Measurements from ENCODE around the gene PPIL4.

Gene PPIL4

GRCh38 chr6:149468179-149468578 is 77.7 kb downstream of the PPIL4 start:
- Histone ChIP-seq H3K23ac (ENCODE audit: low read length in 2 of 2) (no peak overlapping the region), H3K36me3 (ENCODE audit: control insufficient read depth in 1 of 2, insufficient read depth in 2 of 2, low read depth in 1 of 2, low read length in 2 of 2) (no peaks in the 10 kb centered on the region), H3K4me2 (ENCODE audit: low read length, poor library complexity, severe bottlenecking) (no peak overlapping the region), H2BK15ac (ENCODE audit: low read depth, poor library complexity, severe bottlenecking) (no peak overlapping the region), H3K14ac (ENCODE audit: low read length in 2 of 2) (no peak overlapping the region), H4K91ac (ENCODE audit: low read length) (no peak overlapping the region), H2BK12ac (ENCODE audit: low read length in 2 of 2) (peak overlapping the region in 1 of 2 experiments; percentile 35), H2BK5ac (ENCODE audit: low read depth, low read length, poor library complexity, severe bottlenecking) (no peak overlapping the region), H3K79me1 (replicated peaks; ENCODE audit: low read length, poor library complexity, severe bottlenecking) (no peaks in the 10 kb centered on the region), H4K8ac (ENCODE audit: low read length) (peak overlapping the region; percentile 22), H2BK120ac (ENCODE audit: low read depth, low read length) (no peak overlapping the region), H3K4me3 (ENCODE audit: insufficient read depth in 1 of 2, low read depth in 1 of 2, low read length in 2 of 2) (no peak overlapping the region), H3K27ac (ENCODE audit: low read length, poor library complexity, severe bottlenecking) (no peak overlapping the region), H2AFZ (ENCODE audit: low read depth, low read length) (no peak overlapping the region), H3K4ac (ENCODE audit: low read depth in 1 of 2, low read length in 2 of 2) (no peak overlapping the region), H3K9ac (ENCODE audit: low read length) (no peak overlapping the region), H3K4me1 (ENCODE audit: control insufficient read depth, insufficient read depth, low read depth, low read length) (no peaks in the 10 kb centered on the region), H2AK5ac (ENCODE audit: low read length, severe bottlenecking) (no peak overlapping the region), H3K18ac (ENCODE audit: low read depth in 1 of 2, low read length in 2 of 2) (peak overlapping the region; percentile 28 to 67), H3K9me3 (ENCODE audit: control insufficient read depth, low read length) (no peaks in the 10 kb centered on the region), H3K27me3 (ENCODE audit: control insufficient read depth in 1 of 2, insufficient read depth in 1 of 2, low read length in 2 of 2) (peaks cover 8 to 45% of the 10 kb centered on the region in 2 experiments)
- DNase-seq, result no peak
- WGBS, result 86% methylated on average over 2 of the region's 2 CpGs

- no peak overlapping the region for H3K18ac ChIP-seq (ENCODE audit: low read depth in 1 of 2, low read length in 2 of 2)
- DNase-seq, result no peak
- no peak overlapping the region for H2BK120ac ChIP-seq (ENCODE audit: low read depth, low read length)
- WGBS, result 78% methylated on average over 4 of the region's 4 CpGs
- H2BK15ac ChIP-seq (ENCODE audit: low read depth, poor library complexity, severe bottlenecking), result no peak overlapping the region
- no peaks in the 10 kb centered on the region for H3K4me1 ChIP-seq (ENCODE audit: control insufficient read depth, insufficient read depth, low read depth, low read length)
- no peak overlapping the region for H4K91ac ChIP-seq (ENCODE audit: low read length)
- no peak overlapping the region for H3K4ac ChIP-seq (ENCODE audit: low read depth in 1 of 2, low read length in 2 of 2)
- no peak overlapping the region for H3K23ac ChIP-seq (ENCODE audit: low read length in 2 of 2)
- no peak overlapping the region for H3K4me2 ChIP-seq (ENCODE audit: low read length, poor library complexity, severe bottlenecking)
- no peak overlapping the region for H3K4me3 ChIP-seq (ENCODE audit: insufficient read depth in 1 of 2, low read depth in 1 of 2, low read length in 2 of 2)
- no peak overlapping the region for H3K27ac ChIP-seq (ENCODE audit: low read length, poor library complexity, severe bottlenecking)
- H2AFZ ChIP-seq (ENCODE audit: low read depth, low read length), result no peak overlapping the region
- H3K14ac ChIP-seq (ENCODE audit: low read length in 2 of 2), result no peak overlapping the region
- no peaks in the 10 kb centered on the region for H3K36me3 ChIP-seq (ENCODE audit: control insufficient read depth in 1 of 2, insufficient read depth in 2 of 2, low read depth in 1 of 2, low read length in 2 of 2)
- H3K9ac ChIP-seq (ENCODE audit: low read length), result no peak overlapping the region
- no peak overlapping the region for H2BK5ac ChIP-seq (ENCODE audit: low read depth, low read length, poor library complexity, severe bottlenecking)
- no peak overlapping the region for H2AK5ac ChIP-seq (ENCODE audit: low read length, severe bottlenecking)
- H2BK12ac ChIP-seq (ENCODE audit: low read length in 2 of 2), result no peak overlapping the region
- peaks cover 8 to 38% of the 10 kb centered on the region in 2 experiments for H3K27me3 ChIP-seq (ENCODE audit: control insufficient read depth in 1 of 2, insufficient read depth in 1 of 2, low read length in 2 of 2)
- H3K9me3 ChIP-seq (ENCODE audit: control insufficient read depth, low read length), result no peaks in the 10 kb centered on the region
- H3K79me1 ChIP-seq (replicated peaks; ENCODE audit: low read length, poor library complexity, severe bottlenecking), result no peaks in the 10 kb centered on the region
- no peak overlapping the region for H4K8ac ChIP-seq (ENCODE audit: low read length)
Observed at GRCh38 chr6:149467265-149467664, 78.6 kb downstream of the PPIL4 start.

DNA sequence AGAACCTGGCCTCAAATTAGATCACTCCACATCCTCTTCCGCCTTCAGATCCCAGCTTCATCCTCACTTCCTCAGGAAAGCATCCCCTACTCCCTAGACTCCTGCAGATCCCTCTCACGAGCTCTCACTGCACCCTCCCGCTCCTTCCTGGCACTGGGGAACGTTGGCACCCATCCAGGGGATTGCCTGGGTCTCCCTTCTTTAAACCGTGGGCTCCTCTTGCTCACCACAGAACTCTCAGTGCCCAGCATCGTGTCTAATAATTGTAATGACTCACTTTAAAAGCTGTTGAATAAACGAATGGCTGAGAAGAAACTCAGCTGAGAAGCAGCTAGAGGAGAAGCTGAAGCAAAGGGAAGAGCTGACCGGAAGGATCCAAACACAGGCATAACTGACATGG is 81.4 kb downstream of the PPIL4 start:
- Histone ChIP-seq H3K9ac (ENCODE audit: low read length) (no peak overlapping the region), H3K23ac (ENCODE audit: low read length in 2 of 2) (no peak overlapping the region), H2BK12ac (ENCODE audit: low read length in 2 of 2) (peak overlapping the region; percentile 59 to 95), H3K79me1 (replicated peaks; ENCODE audit: low read length, poor library complexity, severe bottlenecking) (no peaks in the 10 kb centered on the region), H4K91ac (ENCODE audit: low read length) (peak overlapping the region; percentile 85), H3K4ac (ENCODE audit: low read depth in 1 of 2, low read length in 2 of 2) (peak overlapping the region in 1 of 2 experiments; percentile 84), H3K36me3 (ENCODE audit: control insufficient read depth in 1 of 2, insufficient read depth in 2 of 2, low read depth in 1 of 2, low read length in 2 of 2) (no peaks in the 10 kb centered on the region), H3K4me3 (ENCODE audit: insufficient read depth in 1 of 2, low read depth in 1 of 2, low read length in 2 of 2) (no peak overlapping the region), H3K27ac (ENCODE audit: low read length, poor library complexity, severe bottlenecking) (no peak overlapping the region), H4K8ac (ENCODE audit: low read length) (peak overlapping the region; percentile 75), H3K4me1 (ENCODE audit: control insufficient read depth, insufficient read depth, low read depth, low read length) (no peaks in the 10 kb centered on the region), H3K14ac (ENCODE audit: low read length in 2 of 2) (peak overlapping the region in 1 of 2 experiments; percentile 62), H2BK120ac (ENCODE audit: low read depth, low read length) (peak overlapping the region; percentile 78), H2AK5ac (ENCODE audit: low read length, severe bottlenecking) (no peak overlapping the region), H2BK5ac (ENCODE audit: low read depth, low read length, poor library complexity, severe bottlenecking) (no peak overlapping the region), H3K27me3 (ENCODE audit: control insufficient read depth in 1 of 2, insufficient read depth in 1 of 2, low read length in 2 of 2) (peaks cover 5 to 27% of the 10 kb centered on the region in 2 experiments), H2AFZ (ENCODE audit: low read depth, low read length) (no peak overlapping the region), H2BK15ac (ENCODE audit: low read depth, poor library complexity, severe bottlenecking) (peak overlapping the region; percentile 68), H3K9me3 (ENCODE audit: control insufficient read depth, low read length) (no peaks in the 10 kb centered on the region), H3K4me2 (ENCODE audit: low read length, poor library complexity, severe bottlenecking) (no peak overlapping the region), H3K18ac (ENCODE audit: low read depth in 1 of 2, low read length in 2 of 2) (peak overlapping the region; percentile 70 to 84)
- DNase-seq, result peak; percentile 38
- 58% methylated on average over 7 of the region's 8 CpGs for WGBS

- no peak overlapping the region for H3K4me2 ChIP-seq (ENCODE audit: low read length, poor library complexity, severe bottlenecking)
- H2AK5ac ChIP-seq (ENCODE audit: low read length, severe bottlenecking), result no peak overlapping the region
- 13% methylated on average over 4 of the region's 4 CpGs for WGBS
- no peaks in the 10 kb centered on the region for H3K9me3 ChIP-seq (ENCODE audit: control insufficient read depth, low read length)
- no peaks in the 10 kb centered on the region for H3K36me3 ChIP-seq (ENCODE audit: control insufficient read depth in 1 of 2, insufficient read depth in 2 of 2, low read depth in 1 of 2, low read length in 2 of 2)
- peak; percentile 90 for DNase-seq
- no peak overlapping the region for H3K23ac ChIP-seq (ENCODE audit: low read length in 2 of 2)
- H3K18ac ChIP-seq (ENCODE audit: low read depth in 1 of 2, low read length in 2 of 2), result no peak overlapping the region
- H3K79me1 ChIP-seq (replicated peaks; ENCODE audit: low read length, poor library complexity, severe bottlenecking), result no peaks in the 10 kb centered on the region
- no peak overlapping the region for H3K27ac ChIP-seq (ENCODE audit: low read length, poor library complexity, severe bottlenecking)
- no peak overlapping the region for H3K9ac ChIP-seq (ENCODE audit: low read length)
- peaks cover 5 to 24% of the 10 kb centered on the region in 2 experiments for H3K27me3 ChIP-seq (ENCODE audit: control insufficient read depth in 1 of 2, insufficient read depth in 1 of 2, low read length in 2 of 2)
- no peak overlapping the region for H4K8ac ChIP-seq (ENCODE audit: low read length)
- no peak overlapping the region for H2AFZ ChIP-seq (ENCODE audit: low read depth, low read length)
- no peak overlapping the region for H2BK120ac ChIP-seq (ENCODE audit: low read depth, low read length)
- no peak overlapping the region for H2BK15ac ChIP-seq (ENCODE audit: low read depth, poor library complexity, severe bottlenecking)
- H3K4ac ChIP-seq (ENCODE audit: low read depth in 1 of 2, low read length in 2 of 2), result no peak overlapping the region
- no peaks in the 10 kb centered on the region for H3K4me1 ChIP-seq (ENCODE audit: control insufficient read depth, insufficient read depth, low read depth, low read length)
- H3K14ac ChIP-seq (ENCODE audit: low read length in 2 of 2), result no peak overlapping the region
- H2BK12ac ChIP-seq (ENCODE audit: low read length in 2 of 2), result peak overlapping the region; percentile 59 to 72
- no peak overlapping the region for H3K4me3 ChIP-seq (ENCODE audit: insufficient read depth in 1 of 2, low read depth in 1 of 2, low read length in 2 of 2)
- no peak overlapping the region for H2BK5ac ChIP-seq (ENCODE audit: low read depth, low read length, poor library complexity, severe bottlenecking)
- H4K91ac ChIP-seq (ENCODE audit: low read length), result no peak overlapping the region
Observed at GRCh38 chr6:149463781-149464180, 82.1 kb downstream of the PPIL4 start.
